ENCODE data around the gene ADCK1.
"Not testable (repeated sequence)": the region's sequence is repeated elsewhere in the genome, so short reads cannot be mapped to it uniquely, and the experiment has no call there.

Gene ADCK1

GRCh38 chr14:77799863-77800730 lies at the start of gene ADCK1:
Gene ADCK1 (plus strand): TSS chr14:77800109. CDS start chr14:77818979, 18,870 bp downstream.
- DNase-seq = peak; percentile 30

- DNase-seq = no peak
These were observed 47.6 kb upstream of the ADCK1 start for GRCh38 chr14:77752266-77752665.

- DNase-seq = no peak
These were observed 47.0 kb upstream of the ADCK1 start for GRCh38 chr14:77752799-77753516.

GRCh38 chr14:77760381-77761204 lies 39.3 kb upstream of the ADCK1 start, which contains the start of gene SNW1:
Gene SNW1 (minus strand): TSS chr14:77761156. CDS start chr14:77761127, 29 bp downstream.
- DNase-seq = peak; percentile 89

- DNase-seq = no peak
These were observed 38.5 kb upstream of the ADCK1 start for GRCh38 chr14:77761205-77761931.

- DNase-seq = no peak
These were observed 36.6 kb upstream of the ADCK1 start for GRCh38 chr14:77763316-77763715.

- DNase-seq = no peak
These were observed 35.9 kb upstream of the ADCK1 start for GRCh38 chr14:77763978-77764377.

GRCh38 chr14:77768442-77769069 lies 31.4 kb upstream of the ADCK1 start:
- DNase-seq = not testable (repeated sequence)

GRCh38 chr14:77773966-77774365 lies 25.9 kb upstream of the ADCK1 start:
- not testable (repeated sequence) for DNase-seq

- DNase-seq = no peak
These were observed 17.7 kb upstream of the ADCK1 start for GRCh38 chr14:77782202-77782601.

GRCh38 chr14:77786148-77786547 lies 13.8 kb upstream of the ADCK1 start:
- no peak for DNase-seq

- DNase-seq = no peak
These were observed 9.2 kb upstream of the ADCK1 start for GRCh38 chr14:77790566-77791224.

GRCh38 chr14:77791225-77791600 lies 8.7 kb upstream of the ADCK1 start:
- DNase-seq = no peak

GRCh38 chr14:77793255-77793654 lies 6.7 kb upstream of the ADCK1 start:
- not testable (repeated sequence) for DNase-seq

- DNase-seq = no peak
These were observed 5.6 kb upstream of the ADCK1 start for GRCh38 chr14:77794357-77794756.

- DNase-seq = not testable (repeated sequence)
These were observed 453 bp upstream of the ADCK1 start for GRCh38 chr14:77799456-77799855.

- no peak for DNase-seq
These were observed 905 bp downstream of the ADCK1 start for GRCh38 chr14:77800814-77801213.

- DNase-seq = no peak
These were observed 4.7 kb downstream of the ADCK1 start for GRCh38 chr14:77804592-77804991.

GRCh38 chr14:77805706-77806105 lies 5.8 kb downstream of the ADCK1 start:
- no peak for DNase-seq

- DNase-seq = no peak
These were observed 8.3 kb downstream of the ADCK1 start for GRCh38 chr14:77808250-77808649.

- DNase-seq = no peak
These were observed 9.1 kb downstream of the ADCK1 start for GRCh38 chr14:77809011-77809410.
